ENCODE measurements around the gene COLEC11. TPM values are rescaled to one million over a fixed set of nuclear protein-coding genes. Genes with fewer than 3 reads are reported as not detected.
"Not testable (repeated sequence)": the region's sequence is repeated elsewhere in the genome, so short reads cannot be mapped to it uniquely, and the experiment has no call there.

The COLEC11 gene
- total RNA-seq, 1 donor from 2014 or later: not detected

GRCh38 chr2:3657881-3658280 is 63.0 kb downstream of the COLEC11 start, which contains the start of gene ALLC:
TSS of gene ALLC (plus strand) at chr2:3658200. CDS start at chr2:3671158, 12,958 bp downstream.
- DNase-seq (ENCODE audit: extremely low spot score in 2 of 2): no peak
- no peaks in the 10 kb centered on the region for H3K36me3 ChIP-seq
- TF ChIP-seq CTCF (IDR thresholded peaks at IDR 0.05) (no peak), POLR2AphosphoS5 (IDR thresholded peaks at IDR 0.05; ENCODE audit: insufficient read depth in 1 of 2, low read depth in 1 of 2) (no peak), POLR2A (IDR thresholded peaks at IDR 0.05) (no peak)
- H3K4me3 ChIP-seq: no peak within 1 kb of the TSS
- no peak within 1 kb of the TSS for H3K27ac ChIP-seq
- no peaks in the 10 kb centered on the region for H3K9me3 ChIP-seq
- no peaks in the 10 kb centered on the region for H3K4me1 ChIP-seq
- intact Hi-C loops (cut with DNase I): loop anchor here (10.0 kb wide), 1 partner anchor 233 kb away; no protein-coding TSS in a partner anchor
- no peaks in the 10 kb centered on the region for H3K27me3 ChIP-seq

- Histone ChIP-seq H3K27me3 (no peaks in the 10 kb centered on the region), H3K9me3 (no peaks in the 10 kb centered on the region), H3K4me1 (no peaks in the 10 kb centered on the region), H3K27ac (no peak overlapping the region), H3K36me3 (no peaks in the 10 kb centered on the region), H3K4me3 (no peak overlapping the region)
- no peak for DNase-seq (ENCODE audit: extremely low spot score in 2 of 2)
- TF ChIP-seq POLR2A (IDR thresholded peaks at IDR 0.05): no peak
- no peak for TF ChIP-seq POLR2AphosphoS5 (IDR thresholded peaks at IDR 0.05; ENCODE audit: insufficient read depth in 1 of 2, low read depth in 1 of 2)
- TF ChIP-seq CTCF (IDR thresholded peaks at IDR 0.05): no peak
- intact Hi-C loops (cut with DNase I): loop anchor here (10.0 kb wide), 1 partner anchor 235 kb away; no protein-coding TSS in a partner anchor
Observed at GRCh38 chr2:3659447-3660432, 64.8 kb downstream of the COLEC11 start.

- H3K27ac ChIP-seq; H3K4me1 ChIP-seq; H3K36me3 ChIP-seq; H3K4me3 ChIP-seq; DNase-seq (ENCODE audit: extremely low spot score in 2 of 2); intact Hi-C loops (cut with DNase I); H3K9me3 ChIP-seq; H3K27me3 ChIP-seq: not testable (repeated sequence)
Observed at GRCh38 chr2:3660640-3661039, 65.7 kb downstream of the COLEC11 start.

- Histone ChIP-seq H3K36me3 (no peaks in the 10 kb centered on the region), H3K9me3 (no peaks in the 10 kb centered on the region), H3K27ac (no peak overlapping the region), H3K4me1 (no peaks in the 10 kb centered on the region), H3K4me3 (no peak overlapping the region), H3K27me3 (no peaks in the 10 kb centered on the region)
- intact Hi-C loops (cut with DNase I): no loop called here
- no peak for DNase-seq (ENCODE audit: extremely low spot score in 2 of 2)
- TF ChIP-seq POLR2A (IDR thresholded peaks at IDR 0.05): no peak
- no peak for TF ChIP-seq CTCF (IDR thresholded peaks at IDR 0.05)
Observed at GRCh38 chr2:3661149-3661660, 66.3 kb downstream of the COLEC11 start.

- Histone ChIP-seq H3K4me3 (no peak overlapping the region), H3K36me3 (no peaks in the 10 kb centered on the region), H3K27me3 (no peaks in the 10 kb centered on the region), H3K4me1 (no peaks in the 10 kb centered on the region), H3K27ac (no peak overlapping the region), H3K9me3 (no peaks in the 10 kb centered on the region)
- TF ChIP-seq CTCF (IDR thresholded peaks at IDR 0.05) (no peak), POLR2A (IDR thresholded peaks at IDR 0.05) (no peak), POLR2AphosphoS5 (IDR thresholded peaks at IDR 0.05; ENCODE audit: insufficient read depth in 1 of 2, low read depth in 1 of 2) (no peak)
- no peak for DNase-seq (ENCODE audit: extremely low spot score in 2 of 2)
- intact Hi-C loops (cut with DNase I): no loop called here
Observed at GRCh38 chr2:3662239-3662638, 67.3 kb downstream of the COLEC11 start.
